Measurements from ENCODE around the gene TRAF4. TPM values are rescaled to one million over a fixed set of nuclear protein-coding genes. Genes with fewer than 3 reads are reported as not detected.
"Not testable (repeated sequence)": the region's sequence is repeated elsewhere in the genome, so short reads cannot be mapped to it uniquely, and the experiment has no call there.

TRAF4 gene
- total RNA-seq, 4 donors from 2014 or later: 83.3 to 228 (median 184) TPM

GRCh38 chr17:28717578-28718332, 26.1 kb upstream of the TRAF4 start, which contains the start of gene RAB34:
TSS of gene RAB34 (minus strand) at chr17:28717868. CDS start at chr17:28717266, 602 bp downstream.
- peaks cover 9 to 38% (median 21%) of the 10 kb centered on the region in 4 donors for H3K4me1 ChIP-seq
- H3K27ac ChIP-seq: peak within 1 kb of the TSS; percentile 62 to 92 (median 90)
- no peaks in the 10 kb centered on the region for H3K9me3 ChIP-seq
- peak within 1 kb of the TSS; percentile 44 to 58 (median 52) for H3K4me3 ChIP-seq
- H3K36me3 ChIP-seq: peaks cover 0 to 28% (median 0%) of the 10 kb centered on the region in 3 donors
- DNase-seq: peak in 2 of 3 donors; percentile 52 to 71
- H3K27me3 ChIP-seq: no peaks in the 10 kb centered on the region
- no peak for TF ChIP-seq CTCF (IDR thresholded peaks at IDR 0.05)
- no peak for TF ChIP-seq POLR2A (IDR thresholded peaks at IDR 0.05)

GRCh38 chr17:28718333-28719020, 25.3 kb upstream of the TRAF4 start:
- DNase-seq: no peak
- TF ChIP-seq CTCF (IDR thresholded peaks at IDR 0.05) (no peak), POLR2A (IDR thresholded peaks at IDR 0.05) (no peak)
- H3K4me1 ChIP-seq: peaks cover 9 to 38% (median 21%) of the 10 kb centered on the region in 4 donors
- H3K27me3 ChIP-seq: no peaks in the 10 kb centered on the region
- H3K36me3 ChIP-seq: peaks cover 0 to 35% (median 0%) of the 10 kb centered on the region in 3 donors
- H3K9me3 ChIP-seq: no peaks in the 10 kb centered on the region
- H3K4me3 ChIP-seq: peak overlapping the region in 3 of 4 donors; percentile 52 to 85 (median 58)
- peak overlapping the region; percentile 62 to 92 (median 90) for H3K27ac ChIP-seq

GRCh38 chr17:28719021-28719433, 24.8 kb upstream of the TRAF4 start:
- Histone ChIP-seq H3K27ac (peak overlapping the region; percentile 62 to 92 (median 90)), H3K9me3 (no peaks in the 10 kb centered on the region), H3K27me3 (no peaks in the 10 kb centered on the region), H3K4me1 (peaks cover 9 to 38% (median 21%) of the 10 kb centered on the region in 4 donors), H3K36me3 (peaks cover 0 to 39% (median 0%) of the 10 kb centered on the region in 3 donors), H3K4me3 (peak overlapping the region; percentile 52 to 96 (median 78))
- DNase-seq: no peak
- peak in 1 of 2 donors; percentile 44 for TF ChIP-seq POLR2A (IDR thresholded peaks at IDR 0.05)
- no peak for TF ChIP-seq CTCF (IDR thresholded peaks at IDR 0.05)

GRCh38 chr17:28720247-28720996, 23.4 kb upstream of the TRAF4 start:
- peak overlapping the region; percentile 52 to 96 (median 78) for H3K4me3 ChIP-seq
- no peak for DNase-seq
- H3K27ac ChIP-seq: peak overlapping the region; percentile 62 to 92 (median 89)
- H3K9me3 ChIP-seq: no peaks in the 10 kb centered on the region
- H3K27me3 ChIP-seq: no peaks in the 10 kb centered on the region
- H3K4me1 ChIP-seq: peaks cover 9 to 43% (median 23%) of the 10 kb centered on the region in 4 donors
- TF ChIP-seq POLR2A (IDR thresholded peaks at IDR 0.05): no peak
- TF ChIP-seq CTCF (IDR thresholded peaks at IDR 0.05): peak in 3 of 6 experiments; percentile 13 to 30 (median 23)
- peaks cover 0 to 34% (median 0%) of the 10 kb centered on the region in 3 donors for H3K36me3 ChIP-seq

GRCh38 chr17:28720997-28721329, 22.8 kb upstream of the TRAF4 start:
- not testable (repeated sequence) for DNase-seq, H3K27me3 ChIP-seq, H3K9me3 ChIP-seq
- Histone ChIP-seq H3K27ac (peak overlapping the region in 1 of 4 donors; percentile 91), H3K36me3 (peaks cover 0 to 34% (median 0%) of the 10 kb centered on the region in 3 donors), H3K4me1 (peaks cover 9 to 47% (median 26%) of the 10 kb centered on the region in 4 donors), H3K4me3 (peak overlapping the region; percentile 52 to 96 (median 78))

All from Peyer's patch (tissue), 4 donors.